Liver (tissue), 9 donors: ENCODE results near the gene HSD3B2. TPM values are rescaled to one million over a fixed set of nuclear protein-coding genes. Genes with fewer than 3 reads are reported as not detected.

ENCODE experiments used
- DNase-seq: peaks from one replicate; pipeline ENCODE4 v3.0.0-alpha.2; 2017; ENCODE audit warnings: low spot score
- H3K27ac ChIP-seq, 2 donors: one replicate each; pipeline ENCODE4 v1.7.0; 2013; ENCODE audit warnings: inconsistent platforms in 2 of 2, low read length in 2 of 2, control low read depth in 1 of 2, low read depth in 1 of 2, mild to moderate bottlenecking in 1 of 2
- H3K27me3 ChIP-seq, 4 donors: one replicate each; pipeline versions ENCODE4 v1.6.1 to v1.7.0; 2013; ENCODE audit warnings: low read length in 3 of 4, inconsistent platforms in 1 of 4, mild to moderate bottlenecking in 1 of 4, moderate library complexity in 1 of 4; ENCODE audit not compliant: control insufficient read depth in 4 of 4, insufficient read depth in 4 of 4
- H3K36me3 ChIP-seq, 4 donors: one replicate each; pipeline versions ENCODE4 v1.6.1 to v1.7.0; 2013; ENCODE audit warnings: low read length in 3 of 4, mild to moderate bottlenecking in 3 of 4, low read depth in 1 of 4, moderate library complexity in 1 of 4; ENCODE audit not compliant: control insufficient read depth in 4 of 4, insufficient read depth in 3 of 4
- H3K4me1 ChIP-seq, 4 donors: one replicate each; pipeline versions ENCODE4 v1.6.1 to v1.7.0; 2013; ENCODE audit warnings: low read length in 3 of 4, mild to moderate bottlenecking in 3 of 4, moderate library complexity in 1 of 4; ENCODE audit not compliant: control insufficient read depth in 4 of 4, insufficient read depth in 4 of 4
- H3K4me3 ChIP-seq, 3 donors: one replicate each; pipeline versions ENCODE4 v1.6.1 to v1.7.0; 2013; ENCODE audit warnings: low read length in 3 of 3, control low read depth in 1 of 3, low read depth in 1 of 3, mild to moderate bottlenecking in 1 of 3
- H3K9ac ChIP-seq, 2 donors: one replicate each; pipeline ENCODE4 v1.7.0; 2013; ENCODE audit warnings: low read length in 2 of 2, mild to moderate bottlenecking in 2 of 2, moderate library complexity in 2 of 2, control low read depth in 1 of 2, low read depth in 1 of 2
- H3K9me3 ChIP-seq, 4 donors: one replicate each; pipeline versions ENCODE4 v1.6.1 to v1.7.0; 2013; ENCODE audit warnings: low read length in 3 of 4; ENCODE audit not compliant: control insufficient read depth in 4 of 4
- ATF3 ChIP-seq: IDR thresholded peaks from 2 replicates; pipeline ENCODE4 v1.6.1; 2016; ENCODE audit warnings: antibody characterized with exemption
- CTCF ChIP-seq: fragments of 150-350 bp; IDR thresholded peaks from 2 replicates; pipeline ENCODE4 v1.5.1; 2017; ENCODE audit warnings: improper control_type of control experiment, low read depth, low read length; ENCODE audit not compliant: missing input control
- EGR1 ChIP-seq, 2 donors: IDR thresholded peaks; 2 replicates each; pipeline ENCODE4 v1.6.1; 2016 to 2018; ENCODE audit warnings: antibody characterized with exemption in 2 of 2, low read depth in 2 of 2
- FOXA1 ChIP-seq: IDR thresholded peaks from 2 replicates; pipeline ENCODE4 v1.6.1; 2016; ENCODE audit warnings: antibody characterized with exemption
- FOXA2 ChIP-seq: IDR thresholded peaks from 2 replicates; pipeline ENCODE4 v1.6.1; 2016; ENCODE audit warnings: antibody characterized with exemption
- GABPA ChIP-seq, 2 donors: IDR thresholded peaks in 1 of 2; conservative IDR thresholded peaks in 1 of 2; 2 replicates each; pipeline ENCODE4 v1.6.1; 2016; ENCODE audit warnings: antibody characterized with exemption in 2 of 2, mild to moderate bottlenecking in 1 of 2, moderate library complexity in 1 of 2
- HNF4A ChIP-seq, 2 donors: conservative IDR thresholded peaks; 2 replicates each; pipeline ENCODE4 v1.6.1; 2016; ENCODE audit warnings: antibody characterized with exemption in 2 of 2, mild to moderate bottlenecking in 2 of 2
- HNF4G ChIP-seq: IDR thresholded peaks from 2 replicates; pipeline ENCODE4 v1.6.1; 2016; ENCODE audit warnings: antibody characterized with exemption
- NR2F2 ChIP-seq: IDR thresholded peaks from 2 replicates; pipeline ENCODE4 v1.6.1; 2016; ENCODE audit warnings: antibody characterized with exemption
- RAD21 ChIP-seq, 2 donors: IDR thresholded peaks; 2 replicates each; pipeline ENCODE4 v1.6.1; 2016; ENCODE audit warnings: antibody characterized with exemption in 2 of 2, mild to moderate bottlenecking in 2 of 2
- RXRA ChIP-seq, 2 donors: IDR thresholded peaks; 2 replicates each; pipeline ENCODE4 v1.6.1; 2017 to 2018; ENCODE audit warnings: antibody characterized with exemption in 2 of 2, mild to moderate bottlenecking in 1 of 2
- SP1 ChIP-seq: IDR thresholded peaks from 2 replicates; pipeline ENCODE4 v1.6.1; 2018; ENCODE audit warnings: antibody characterized with exemption, mild to moderate bottlenecking
- TAF1 ChIP-seq: conservative IDR thresholded peaks from 2 replicates; pipeline ENCODE4 v1.6.1; 2016; ENCODE audit warnings: antibody characterized with exemption, mild to moderate bottlenecking
- YY1 ChIP-seq: IDR thresholded peaks from 2 replicates; pipeline ENCODE4 v1.6.1; 2016; ENCODE audit warnings: antibody characterized with exemption, mild to moderate bottlenecking
- WGBS: extraction: QIAGEN DNeasy Blood & Tissue Kit; methylation state at CpG from one replicate; pipeline ENCODE4 v1.1.7; 2013; 5-methylcytosine and 5-hydroxymethylcytosine counted together
- polyA plus RNA-seq, 2 donors: library from polyadenylated mRNA; stranded (reverse) in 1 of 2; unstranded in 1 of 2; fragments of 200-250 nt in 1 of 2; fragments of >200 nt in 1 of 2; fragmentation: Nextera tagmentation in 1 of 2; extraction: Ambion mirVana in 1 of 2; gene quantifications; one replicate each; pipeline versions ENCODE4 v1.2.1 to v1.2.3, GENCODE V29; 2013 to 2015
- total RNA-seq, 2 donors: library from RNA; depleted of rRNA; stranded (reverse); fragments of >200 nt; gene quantifications; one replicate each; pipeline ENCODE4 v1.2.3, GENCODE V29; 2014
- TF ChIP-seq, protein P1 (sequence below): IDR thresholded peaks from 2 replicates; pipeline ENCODE4 v1.6.1; 2016; ENCODE audit warnings: antibody characterized with exemption
- donor health status: healthy.
- donor health status: healthy.
- donor health status: healthy.
- donor health status: healthy.
- donor health status: healthy.

HSD3B2 gene
- total and polyA plus RNA-seq, 4 donors: 0.14 to 0.25 (median 0.18) TPM; not detected in 1

DNA sequence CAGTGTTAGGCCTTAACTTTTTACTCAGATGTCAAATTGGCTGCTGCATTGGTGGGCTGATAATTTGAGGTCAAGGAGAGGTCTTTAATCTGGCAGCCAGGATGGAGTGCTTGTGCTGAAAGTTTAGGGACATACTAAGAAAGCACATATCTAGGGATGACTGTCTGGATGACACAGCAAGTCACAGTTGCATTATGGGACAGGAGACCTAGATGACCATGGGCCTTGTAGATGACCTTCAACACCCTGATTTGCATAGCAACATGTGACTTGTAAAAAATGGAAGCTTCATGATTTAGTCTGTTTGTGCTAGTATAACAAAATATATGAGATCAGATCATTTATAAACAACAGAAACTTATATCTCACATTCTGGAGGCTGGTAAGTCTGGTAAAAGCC, 18.0 kb upstream of the HSD3B2 start:
- no peak for TF ChIP-seq GABPA (IDR thresholded peaks at IDR 0.05 in 1 of 2, conservative IDR thresholded peaks at IDR 0.05 in 1 of 2)
- peaks cover 5 to 22% (median 7%) of the 10 kb centered on the region in 4 donors for H3K4me1 ChIP-seq

GRCh38 chr1:119397986-119398385, 17.0 kb upstream of the HSD3B2 start:
- Histone ChIP-seq H3K4me1 (peaks cover 1 to 13% (median 3%) of the 10 kb centered on the region in 4 donors), H3K9ac (no peak overlapping the region), H3K9me3 (no peaks in the 10 kb centered on the region), H3K4me3 (no peak overlapping the region), H3K36me3 (peaks cover 0 to 7% (median 0%) of the 10 kb centered on the region in 4 donors), H3K27ac (no peak overlapping the region), H3K27me3 (no peaks in the 10 kb centered on the region)
- TF ChIP-seq HNF4G: no peak
- TF ChIP-seq HNF4A (conservative IDR thresholded peaks at IDR 0.05): peak in 1 of 2 donors; percentile 39
- DNase-seq: no peak
- WGBS: 76% methylated on average over 3 of the region's 3 CpGs

More for the DNA sequence above, 18.0 kb upstream of the HSD3B2 start:
- peaks cover 0 to 14% (median 3%) of the 10 kb centered on the region in 4 donors for H3K36me3 ChIP-seq
- no peaks in the 10 kb centered on the region for H3K27me3 ChIP-seq
- DNase-seq: no peak
- H3K27ac ChIP-seq: no peak overlapping the region
- no peak overlapping the region for H3K9ac ChIP-seq
- H3K4me3 ChIP-seq: no peak overlapping the region
- no peaks in the 10 kb centered on the region for H3K9me3 ChIP-seq

- no peaks in the 10 kb centered on the region for H3K27me3 ChIP-seq
- H3K27ac ChIP-seq: no peak overlapping the region
- H3K4me1 ChIP-seq: no peaks in the 10 kb centered on the region
- no peak for DNase-seq
- 41% methylated on average over 2 of the region's 2 CpGs for WGBS
- H3K9ac ChIP-seq: no peak overlapping the region
- peaks cover 0 to 3% (median 0%) of the 10 kb centered on the region in 4 donors for H3K36me3 ChIP-seq
- peak overlapping the region in 1 of 3 donors; percentile 49 for H3K4me3 ChIP-seq
- no peak for TF ChIP-seq EGR1 (IDR thresholded peaks at IDR 0.05; ENCODE audit: low read depth in 2 of 2)
- H3K9me3 ChIP-seq: peaks cover 3 to 11% (median 6%) of the 10 kb centered on the region in 4 donors
Measured at GRCh38 chr1:119404736-119405135, 10.2 kb upstream of the HSD3B2 start.

DNA sequence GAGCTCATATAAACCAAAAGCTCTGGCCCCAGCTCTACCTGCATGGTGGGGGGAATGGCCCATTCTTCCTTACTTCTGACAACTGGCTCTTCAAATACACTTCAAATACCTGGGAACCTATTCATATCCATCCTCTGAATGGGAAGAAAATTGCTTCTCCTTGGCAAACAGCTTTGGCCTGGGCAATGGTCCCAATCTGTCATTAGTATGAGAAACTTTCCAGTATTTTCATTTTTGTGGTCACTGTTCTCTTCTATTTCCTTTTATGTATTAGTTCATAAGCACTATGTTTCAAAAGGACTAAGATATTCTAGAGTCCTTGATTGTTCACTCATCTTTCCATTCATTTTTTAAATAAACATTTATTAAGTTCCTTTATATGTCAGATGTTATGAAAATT, 5.2 kb upstream of the HSD3B2 start:
- Histone ChIP-seq H3K27me3 (no peaks in the 10 kb centered on the region), H3K4me3 (no peak overlapping the region), H3K9me3 (peaks cover 1 to 9% (median 5%) of the 10 kb centered on the region in 4 donors), H3K36me3 (no peaks in the 10 kb centered on the region), H3K4me1 (no peaks in the 10 kb centered on the region), H3K27ac (no peak overlapping the region), H3K9ac (no peak overlapping the region)
- DNase-seq: no peak
- TF ChIP-seq ATF3 (no peak), RXRA (IDR thresholded peaks at IDR 0.05) (no peak), RAD21 (IDR thresholded peaks at IDR 0.05) (no peak)

- no peak for DNase-seq
- Histone ChIP-seq H3K9ac (no peak overlapping the region), H3K4me3 (no peak overlapping the region), H3K9me3 (peaks cover 0 to 6% (median 2%) of the 10 kb centered on the region in 4 donors), H3K4me1 (peaks cover 0 to 11% (median 6%) of the 10 kb centered on the region in 4 donors), H3K36me3 (no peaks in the 10 kb centered on the region), H3K27ac (no peak overlapping the region), H3K27me3 (no peaks in the 10 kb centered on the region)
- WGBS: 87% methylated on average over 3 of the region's 3 CpGs
- TF ChIP-seq HNF4G: no peak
- TF ChIP-seq FOXA1: no peak
- TF ChIP-seq RXRA (IDR thresholded peaks at IDR 0.05): no peak
- TF ChIP-seq, protein P1, sequence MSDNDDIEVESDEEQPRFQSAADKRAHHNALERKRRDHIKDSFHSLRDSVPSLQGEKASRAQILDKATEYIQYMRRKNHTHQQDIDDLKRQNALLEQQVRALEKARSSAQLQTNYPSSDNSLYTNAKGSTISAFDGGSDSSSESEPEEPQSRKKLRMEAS: no peak
- TF ChIP-seq TAF1: no peak
- no peak for TF ChIP-seq CTCF
- TF ChIP-seq YY1: no peak
- no peak for TF ChIP-seq NR2F2
- no peak for TF ChIP-seq SP1
- no peak for TF ChIP-seq FOXA2
- TF ChIP-seq HNF4A (conservative IDR thresholded peaks at IDR 0.05): no peak
- TF ChIP-seq RAD21 (IDR thresholded peaks at IDR 0.05): no peak
Measured at GRCh38 chr1:119410961-119411360, 4.0 kb upstream of the HSD3B2 start.
